ENCODE results near the gene SNORC.

DNA sequence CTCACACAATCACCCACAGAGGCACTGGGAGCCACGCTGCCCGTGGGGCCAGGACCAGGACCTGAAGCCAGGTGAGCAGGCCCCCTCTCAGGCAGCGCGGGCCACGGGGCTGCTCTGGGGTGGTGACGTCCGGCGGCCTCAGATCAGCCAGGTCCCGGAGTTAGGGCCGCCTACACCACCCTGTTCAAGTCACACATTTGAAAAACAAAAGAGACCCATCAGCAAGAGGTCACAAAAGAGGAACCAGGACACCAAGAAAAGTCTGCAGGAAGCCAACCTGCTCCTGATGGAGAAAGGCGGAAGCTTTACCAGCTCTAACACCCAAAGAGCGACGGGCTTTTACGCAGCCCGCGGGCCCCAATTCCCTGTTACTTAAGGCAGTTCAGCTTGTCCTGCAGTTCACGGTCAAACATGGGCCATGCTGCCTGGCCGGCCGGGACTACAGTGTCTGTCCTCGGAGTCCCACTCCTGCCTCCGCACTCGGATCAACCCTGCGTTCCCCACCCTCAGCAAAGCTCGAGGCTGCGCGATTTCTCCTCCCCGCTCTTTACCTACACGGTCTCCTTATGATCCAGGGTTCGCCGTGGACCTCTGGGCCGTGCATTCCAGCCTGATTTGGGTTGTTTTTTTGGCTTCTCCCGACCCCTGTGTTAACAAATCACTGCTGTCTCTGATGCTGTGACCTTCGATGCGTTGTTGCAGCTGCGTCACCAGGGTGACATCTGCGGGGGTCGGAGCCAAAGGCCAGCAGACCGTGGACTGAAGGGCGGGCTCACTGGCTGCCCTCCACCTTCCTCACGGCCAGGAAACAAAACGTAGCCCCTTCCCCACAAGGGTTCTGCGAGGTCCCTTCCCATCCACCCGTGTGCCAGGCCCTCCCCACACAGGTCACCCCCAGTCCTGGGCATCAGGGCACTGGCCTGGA is 31.0 kb downstream of the SNORC start:
- TF ChIP-seq, protein P1, sequence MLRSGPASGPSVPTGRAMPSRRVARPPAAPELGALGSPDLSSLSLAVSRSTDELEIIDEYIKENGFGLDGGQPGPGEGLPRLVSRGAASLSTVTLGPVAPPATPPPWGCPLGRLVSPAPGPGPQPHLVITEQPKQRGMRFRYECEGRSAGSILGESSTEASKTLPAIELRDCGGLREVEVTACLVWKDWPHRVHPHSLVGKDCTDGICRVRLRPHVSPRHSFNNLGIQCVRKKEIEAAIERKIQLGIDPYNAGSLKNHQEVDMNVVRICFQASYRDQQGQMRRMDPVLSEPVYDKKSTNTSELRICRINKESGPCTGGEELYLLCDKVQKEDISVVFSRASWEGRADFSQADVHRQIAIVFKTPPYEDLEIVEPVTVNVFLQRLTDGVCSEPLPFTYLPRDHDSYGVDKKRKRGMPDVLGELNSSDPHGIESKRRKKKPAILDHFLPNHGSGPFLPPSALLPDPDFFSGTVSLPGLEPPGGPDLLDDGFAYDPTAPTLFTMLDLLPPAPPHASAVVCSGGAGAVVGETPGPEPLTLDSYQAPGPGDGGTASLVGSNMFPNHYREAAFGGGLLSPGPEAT (IDR thresholded peaks at IDR 0.05; ENCODE audit: low read depth), result no peak
- TF ChIP-seq, protein P2, sequence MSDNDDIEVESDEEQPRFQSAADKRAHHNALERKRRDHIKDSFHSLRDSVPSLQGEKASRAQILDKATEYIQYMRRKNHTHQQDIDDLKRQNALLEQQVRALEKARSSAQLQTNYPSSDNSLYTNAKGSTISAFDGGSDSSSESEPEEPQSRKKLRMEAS (IDR thresholded peaks at IDR 0.05; ENCODE audit: low read depth, low read length), result no peak
- TF ChIP-seq, protein P3, sequence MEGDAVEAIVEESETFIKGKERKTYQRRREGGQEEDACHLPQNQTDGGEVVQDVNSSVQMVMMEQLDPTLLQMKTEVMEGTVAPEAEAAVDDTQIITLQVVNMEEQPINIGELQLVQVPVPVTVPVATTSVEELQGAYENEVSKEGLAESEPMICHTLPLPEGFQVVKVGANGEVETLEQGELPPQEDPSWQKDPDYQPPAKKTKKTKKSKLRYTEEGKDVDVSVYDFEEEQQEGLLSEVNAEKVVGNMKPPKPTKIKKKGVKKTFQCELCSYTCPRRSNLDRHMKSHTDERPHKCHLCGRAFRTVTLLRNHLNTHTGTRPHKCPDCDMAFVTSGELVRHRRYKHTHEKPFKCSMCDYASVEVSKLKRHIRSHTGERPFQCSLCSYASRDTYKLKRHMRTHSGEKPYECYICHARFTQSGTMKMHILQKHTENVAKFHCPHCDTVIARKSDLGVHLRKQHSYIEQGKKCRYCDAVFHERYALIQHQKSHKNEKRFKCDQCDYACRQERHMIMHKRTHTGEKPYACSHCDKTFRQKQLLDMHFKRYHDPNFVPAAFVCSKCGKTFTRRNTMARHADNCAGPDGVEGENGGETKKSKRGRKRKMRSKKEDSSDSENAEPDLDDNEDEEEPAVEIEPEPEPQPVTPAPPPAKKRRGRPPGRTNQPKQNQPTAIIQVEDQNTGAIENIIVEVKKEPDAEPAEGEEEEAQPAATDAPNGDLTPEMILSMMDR (IDR thresholded peaks at IDR 0.05 in 2 of 3, conservative IDR thresholded peaks at IDR 0.05 in 1 of 3; ENCODE audit: control insufficient read depth in 2 of 3, extremely low read depth in 1 of 3, insufficient read depth in 1 of 3, low read depth in 3 of 3, low read length in 3 of 3), result no peak
- TF ChIP-seq NBN (IDR thresholded peaks at IDR 0.05), result no peak
- TF ChIP-seq POLR2AphosphoS5 (IDR thresholded peaks at IDR 0.05; ENCODE audit: low read length), result no peak
- TF ChIP-seq SPI1 (IDR thresholded peaks at IDR 0.05; ENCODE audit: borderline replicate concordance, insufficient read depth, low read depth, low read length), result no peak
- TF ChIP-seq BRCA1 (IDR thresholded peaks at IDR 0.05; ENCODE audit: low read depth, low read length), result no peak
- TF ChIP-seq TCF7 (IDR thresholded peaks at IDR 0.05; ENCODE audit: borderline replicate concordance), result no peak
- no peak for TF ChIP-seq RAD21 (IDR thresholded peaks at IDR 0.05; ENCODE audit: insufficient read depth, low read depth, low read length)
- TF ChIP-seq POLR2A (IDR thresholded peaks at IDR 0.05; ENCODE audit: low read depth, low read length), result no peak
- TF ChIP-seq HDAC2 (IDR thresholded peaks at IDR 0.05), result no peak
- no peak for TF ChIP-seq POLR2AphosphoS2 (IDR thresholded peaks at IDR 0.05; ENCODE audit: low read depth, low read length)
- TF ChIP-seq, protein P4, sequence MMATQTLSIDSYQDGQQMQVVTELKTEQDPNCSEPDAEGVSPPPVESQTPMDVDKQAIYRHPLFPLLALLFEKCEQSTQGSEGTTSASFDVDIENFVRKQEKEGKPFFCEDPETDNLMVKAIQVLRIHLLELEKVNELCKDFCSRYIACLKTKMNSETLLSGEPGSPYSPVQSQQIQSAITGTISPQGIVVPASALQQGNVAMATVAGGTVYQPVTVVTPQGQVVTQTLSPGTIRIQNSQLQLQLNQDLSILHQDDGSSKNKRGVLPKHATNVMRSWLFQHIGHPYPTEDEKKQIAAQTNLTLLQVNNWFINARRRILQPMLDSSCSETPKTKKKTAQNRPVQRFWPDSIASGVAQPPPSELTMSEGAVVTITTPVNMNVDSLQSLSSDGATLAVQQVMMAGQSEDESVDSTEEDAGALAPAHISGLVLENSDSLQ (IDR thresholded peaks at IDR 0.05), result no peak

Data from GM12878 (cell line).